CD4-positive, alpha-beta memory T cell (primary cell): ENCODE results near the gene BCLAF3. TPM values are rescaled to one million over a fixed set of nuclear protein-coding genes. Genes with fewer than 3 reads are reported as not detected.

ENCODE experiments used
- CTCF ChIA-PET: fragments of 350-600 bp; sonication (Branson Sonifier 250); formaldehyde crosslinking; loops from one replicate; lab custom pipeline; 2021; ENCODE audit warnings: inconsistent platforms; ENCODE audit not compliant: partially characterized antibody; lab: Charles Lee
- POLR2A ChIA-PET: fragments of 350-600 bp; sonication (Branson Sonifier 250); formaldehyde crosslinking; loops from one replicate; lab custom pipeline; 2021; ENCODE audit not compliant: partially characterized antibody; lab: Charles Lee
- DNase-seq, 5 donors: peaks; one replicate each; pipeline versions ENCODE4 v3.0.0 to v3.0.0-alpha.2; 2020 to 2022; ENCODE audit warnings: mixed read lengths in 1 of 5
- H3K27ac ChIP-seq: one replicate; pipeline ENCODE4 v1.7.0; 2013; ENCODE audit warnings: low read depth, low read length
- H3K27me3 ChIP-seq: 2 replicates; pipeline ENCODE4 v1.7.0; 2013; ENCODE audit warnings: mild to moderate bottlenecking, low read length, moderate library complexity; ENCODE audit not compliant: insufficient read depth
- H3K36me3 ChIP-seq: 2 replicates; pipeline ENCODE4 v1.7.0; 2013; ENCODE audit warnings: mild to moderate bottlenecking, low read length, moderate library complexity; ENCODE audit not compliant: insufficient read depth
- H3K4me1 ChIP-seq: 2 replicates; pipeline ENCODE4 v1.7.0; 2013; ENCODE audit warnings: mild to moderate bottlenecking, low read length, moderate library complexity; ENCODE audit not compliant: insufficient read depth
- H3K4me3 ChIP-seq, 2 donors: one replicate each; pipeline ENCODE4 v1.7.0; 2013; ENCODE audit warnings: low read length in 2 of 2, mild to moderate bottlenecking in 1 of 2
- H3K9me3 ChIP-seq, 2 donors: one replicate each; pipeline ENCODE4 v1.7.0; 2013; ENCODE audit warnings: low read length in 2 of 2, control low read depth in 1 of 2; ENCODE audit not compliant: control insufficient read depth in 1 of 2
- H3K27ac Mint-ChIP-seq, 7 donors: one replicate each; pipeline ENCODE4 v1.8.0; 2020 to 2021; ENCODE audit warnings: mixed read lengths in 7 of 7, mild to moderate bottlenecking in 6 of 7, inconsistent platforms in 3 of 7, moderate library complexity in 3 of 7
- H3K27me3 Mint-ChIP-seq, 2 donors: one replicate each; pipeline ENCODE4 v1.8.0; 2020 to 2021; ENCODE audit warnings: mixed read lengths in 2 of 2
- H3K36me3 Mint-ChIP-seq, 2 donors: one replicate each; pipeline ENCODE4 v1.8.0; 2020 to 2021; ENCODE audit warnings: mixed read lengths in 2 of 2, inconsistent platforms in 1 of 2, mild to moderate bottlenecking in 1 of 2
- H3K4me1 Mint-ChIP-seq, 4 donors: one replicate each; pipeline ENCODE4 v1.8.0; 2020 to 2021; ENCODE audit warnings: mixed read lengths in 4 of 4, mild to moderate bottlenecking in 1 of 4
- H3K4me3 Mint-ChIP-seq, 8 donors: one replicate each; pipeline ENCODE4 v1.8.0; 2020 to 2021; ENCODE audit warnings: mixed read lengths in 8 of 8, mild to moderate bottlenecking in 7 of 8, moderate library complexity in 6 of 8, inconsistent platforms in 3 of 8
- H3K9me3 Mint-ChIP-seq, 8 donors: one replicate each; pipeline ENCODE4 v1.8.0; 2020 to 2021; ENCODE audit warnings: mixed read lengths in 8 of 8, mild to moderate bottlenecking in 5 of 8, inconsistent platforms in 3 of 8, moderate library complexity in 1 of 8
- intact Hi-C: fragments of 100-400 bp; cut with micrococcal nuclease; formaldehyde crosslinking; loops from one replicate; pipeline ENCODE4 v1.15.1; 2023
- polyA plus RNA-seq, 2 donors: library from polyadenylated mRNA; unstranded; fragments of 300-500 nt; fragmentation: Illumina TruSeq; gene quantifications; one replicate each; pipeline ENCODE4 v1.2.3, GENCODE V29; 2021
- total RNA-seq, 2 experiments: library from RNA; stranded (reverse); gene quantifications; one replicate each; pipeline ENCODE4 v1.2.3, GENCODE V29; 2021

BCLAF3 gene
- total and polyA plus RNA-seq, 4 experiments from 2014 or later: 0.87 to 15.0 (median 7.8) TPM

DNA sequence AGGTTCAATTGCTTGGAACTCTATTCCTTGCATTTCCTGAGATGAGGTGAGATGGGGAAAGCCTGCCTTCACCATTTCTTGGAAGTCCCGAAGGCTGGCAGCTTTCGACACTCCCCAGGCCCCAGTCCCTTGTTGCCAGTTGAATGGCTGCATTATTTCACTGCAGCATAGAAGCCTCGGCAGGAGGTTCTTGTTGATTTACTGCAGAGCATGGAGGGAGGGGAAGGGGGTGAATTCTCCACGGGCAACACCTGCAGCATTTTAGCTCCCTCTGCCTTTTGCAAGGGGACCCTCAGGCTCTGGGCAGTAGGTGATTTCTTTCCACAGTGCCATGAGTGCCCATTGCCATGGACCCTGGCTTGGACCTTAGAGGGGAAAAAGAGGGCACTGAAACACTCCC lies 10.7 kb upstream of the BCLAF3 start:
- H3K27ac Mint-ChIP-seq: no peak overlapping the region
- H3K4me1 Mint-ChIP-seq: no peaks in the 10 kb centered on the region
- ChIA-PET POLR2A (no interaction called here), CTCF (interaction anchor here (0.6 kb wide), 1 partner anchor 97 kb away, joined by 3 read pairs; no protein-coding TSS in a partner anchor)
- H3K9me3 Mint-ChIP-seq: peaks cover 0 to 5% (median 0%) of the 10 kb centered on the region in 8 donors
- intact Hi-C loops: no loop called here
- Histone ChIP-seq H3K9me3 (no peaks in the 10 kb centered on the region), H3K27me3 (no peaks in the 10 kb centered on the region), H3K4me1 (no peaks in the 10 kb centered on the region), H3K36me3 (no peaks in the 10 kb centered on the region), H3K4me3 (no peak overlapping the region), H3K27ac (no peak overlapping the region)
- H3K27me3 Mint-ChIP-seq: no peaks in the 10 kb centered on the region
- no peak for DNase-seq
- no peak overlapping the region for H3K4me3 Mint-ChIP-seq
- H3K36me3 Mint-ChIP-seq: no peaks in the 10 kb centered on the region

DNA sequence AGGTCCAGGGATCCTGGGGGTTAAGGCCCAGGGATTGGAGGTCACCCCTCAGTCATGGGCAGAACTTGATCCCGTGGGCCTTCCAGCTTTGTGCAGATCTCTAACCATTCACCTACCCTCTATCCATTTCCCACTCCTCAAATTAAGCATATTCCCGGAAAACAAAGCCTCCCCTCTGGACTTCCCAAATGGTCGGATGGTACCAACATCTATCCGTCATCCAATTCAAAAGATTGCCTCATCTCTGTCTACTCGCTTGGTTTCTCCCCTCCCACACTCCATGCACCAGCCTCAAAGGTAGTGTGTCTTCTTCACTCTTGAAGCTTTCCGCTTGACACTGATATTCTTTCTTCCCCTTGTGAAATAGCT lies 473 bp upstream of the BCLAF3 start:
- intact Hi-C loops: loop anchor here (1.0 to 10.0 kb wide), 4 partner anchors 86 to 619 kb away; no protein-coding TSS in a partner anchor
- Mint-ChIP-seq H3K27ac (peak overlapping the region; percentile 68 to 97 (median 94)), H3K4me3 (peak overlapping the region; percentile 83 to 95 (median 90)), H3K4me1 (peaks cover 10 to 31% (median 17%) of the 10 kb centered on the region in 4 donors), H3K27me3 (no peaks in the 10 kb centered on the region), H3K36me3 (peaks cover 0 to 9% of the 10 kb centered on the region in 2 donors), H3K9me3 (no peaks in the 10 kb centered on the region)
- Histone ChIP-seq H3K4me3 (peak overlapping the region in 1 of 2 donors; percentile 55), H3K36me3 (no peaks in the 10 kb centered on the region), H3K27ac (peak overlapping the region; percentile 56), H3K9me3 (no peaks in the 10 kb centered on the region), H3K27me3 (no peaks in the 10 kb centered on the region), H3K4me1 (peaks cover 10% of the 10 kb centered on the region)
- ChIA-PET CTCF (interaction anchor here (1.2 to 2.0 kb wide), 2 partner anchors 87 to 619 kb away, joined by 4 to 17 read pairs; no protein-coding TSS in a partner anchor), POLR2A (no interaction called here)
- DNase-seq: peak in 1 of 5 donors; percentile 55

DNA sequence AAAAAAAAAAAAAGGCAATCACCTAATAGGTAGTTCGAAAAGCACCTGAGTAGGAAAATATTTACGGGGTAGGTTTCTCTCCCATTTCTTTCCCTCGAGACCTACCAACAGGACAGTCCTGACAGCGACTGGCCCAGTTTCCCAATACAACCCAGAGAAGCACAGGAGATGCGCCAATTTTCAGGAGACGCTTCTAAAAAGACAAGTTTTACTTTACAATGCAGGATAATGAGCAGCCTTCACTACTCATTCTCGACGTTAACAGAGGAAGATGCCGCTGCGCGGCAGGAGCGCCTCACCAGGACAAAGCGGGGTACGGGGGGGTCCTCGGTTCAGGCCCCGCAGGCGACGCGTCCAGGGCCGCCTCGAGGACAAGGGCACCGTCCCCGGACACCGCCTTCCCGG lies 708 bp downstream of the BCLAF3 start:
- no peaks in the 10 kb centered on the region for H3K27me3 ChIP-seq
- H3K27me3 Mint-ChIP-seq: no peaks in the 10 kb centered on the region
- no peaks in the 10 kb centered on the region for H3K9me3 ChIP-seq
- ChIA-PET POLR2A (no interaction called here), CTCF (interaction anchor here (2.0 kb wide), 1 partner anchor 86 kb away, joined by 17 read pairs; no protein-coding TSS in a partner anchor)
- peaks cover 10 to 31% (median 20%) of the 10 kb centered on the region in 4 donors for H3K4me1 Mint-ChIP-seq
- peak overlapping the region; percentile 81 to 95 (median 89) for H3K4me3 Mint-ChIP-seq
- peaks cover 10% of the 10 kb centered on the region for H3K4me1 ChIP-seq
- H3K27ac Mint-ChIP-seq: peak overlapping the region in 6 of 7 donors; percentile 82 to 90 (median 87)
- H3K36me3 ChIP-seq: no peaks in the 10 kb centered on the region
- intact Hi-C loops: loop anchor here (2.0 to 10.0 kb wide), 2 partner anchors 245 to 397 kb away; no protein-coding TSS in a partner anchor
- DNase-seq: peak in 1 of 5 donors; percentile 53
- peak overlapping the region in 1 of 2 donors; percentile 62 for H3K4me3 ChIP-seq
- H3K9me3 Mint-ChIP-seq: no peaks in the 10 kb centered on the region
- peaks cover 0 to 11% of the 10 kb centered on the region in 2 donors for H3K36me3 Mint-ChIP-seq
- peak overlapping the region; percentile 70 for H3K27ac ChIP-seq

DNA sequence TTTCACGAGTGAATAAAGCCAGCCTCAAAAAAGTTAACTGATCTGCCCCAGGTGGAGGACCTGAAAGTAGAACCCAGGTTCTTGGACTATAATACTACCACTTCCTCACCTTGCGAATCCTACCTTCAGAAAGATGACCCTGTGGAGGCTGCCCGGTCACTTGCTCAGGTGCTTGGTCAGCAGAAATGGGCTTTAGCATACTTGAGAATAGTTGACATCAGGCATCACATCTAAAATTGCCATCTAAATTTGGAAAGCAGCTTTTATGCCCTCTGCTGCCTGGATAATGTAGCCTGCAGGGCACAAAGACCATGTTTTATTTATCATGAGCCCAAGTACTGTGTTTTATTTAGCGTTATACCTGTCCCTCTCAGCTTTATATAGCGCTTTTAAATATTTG lies 3.0 kb downstream of the BCLAF3 start:
- no peak overlapping the region for H3K4me3 Mint-ChIP-seq
- H3K4me3 ChIP-seq: no peak overlapping the region
- H3K9me3 ChIP-seq: no peaks in the 10 kb centered on the region
- DNase-seq: no peak
- no peaks in the 10 kb centered on the region for H3K9me3 Mint-ChIP-seq
- H3K36me3 Mint-ChIP-seq: peaks cover 0 to 11% of the 10 kb centered on the region in 2 donors
- no peaks in the 10 kb centered on the region for H3K27me3 Mint-ChIP-seq
- H3K36me3 ChIP-seq: no peaks in the 10 kb centered on the region
- ChIA-PET POLR2A (no interaction called here), CTCF (no interaction called here)
- no peaks in the 10 kb centered on the region for H3K27me3 ChIP-seq
- H3K4me1 ChIP-seq: peaks cover 10% of the 10 kb centered on the region
- no peak overlapping the region for H3K27ac Mint-ChIP-seq
- peaks cover 10 to 26% (median 20%) of the 10 kb centered on the region in 4 donors for H3K4me1 Mint-ChIP-seq
- intact Hi-C loops: no loop called here
- no peak overlapping the region for H3K27ac ChIP-seq

- Histone ChIP-seq H3K27ac (no peak overlapping the region), H3K4me3 (no peak overlapping the region), H3K9me3 (no peaks in the 10 kb centered on the region), H3K36me3 (no peaks in the 10 kb centered on the region), H3K4me1 (peaks cover 8% of the 10 kb centered on the region), H3K27me3 (no peaks in the 10 kb centered on the region)
- intact Hi-C loops: no loop called here
- DNase-seq: no peak
- POLR2A ChIA-PET: no interaction called here
- H3K36me3 Mint-ChIP-seq: peaks cover 0 to 10% of the 10 kb centered on the region in 2 donors
- CTCF ChIA-PET: interaction anchor here (0.7 kb wide), 1 partner anchor 611 kb away, joined by 4 read pairs; no protein-coding TSS in a partner anchor
- no peak overlapping the region for H3K4me3 Mint-ChIP-seq
- no peaks in the 10 kb centered on the region for H3K9me3 Mint-ChIP-seq
- H3K27ac Mint-ChIP-seq: peak overlapping the region in 1 of 7 donors; percentile 2
- peaks cover 13 to 31% (median 22%) of the 10 kb centered on the region in 4 donors for H3K4me1 Mint-ChIP-seq
- H3K27me3 Mint-ChIP-seq: no peaks in the 10 kb centered on the region
These were observed 4.3 kb downstream of the BCLAF3 start for GRCh38 chrX:19986531-19986930.

- intact Hi-C loops: no loop called here
- no peak for DNase-seq
- ChIA-PET POLR2A (no interaction called here), CTCF (no interaction called here)
- H3K27me3 Mint-ChIP-seq: no peaks in the 10 kb centered on the region
- no peaks in the 10 kb centered on the region for H3K9me3 ChIP-seq
- peaks cover 6 to 13% of the 10 kb centered on the region in 2 donors for H3K36me3 Mint-ChIP-seq
- no peaks in the 10 kb centered on the region for H3K4me1 ChIP-seq
- H3K4me3 ChIP-seq: no peak overlapping the region
- no peak overlapping the region for H3K27ac ChIP-seq
- H3K36me3 ChIP-seq: no peaks in the 10 kb centered on the region
- peak overlapping the region in 2 of 7 donors; percentile 4 to 67 for H3K27ac Mint-ChIP-seq
- H3K27me3 ChIP-seq: no peaks in the 10 kb centered on the region
- no peak overlapping the region for H3K4me3 Mint-ChIP-seq
- peaks cover 0 to 13% (median under 1%) of the 10 kb centered on the region in 8 donors for H3K9me3 Mint-ChIP-seq
- peaks cover 18 to 26% (median 22%) of the 10 kb centered on the region in 4 donors for H3K4me1 Mint-ChIP-seq
These were observed 8.9 kb downstream of the BCLAF3 start for GRCh38 chrX:19981947-19982346.

DNA sequence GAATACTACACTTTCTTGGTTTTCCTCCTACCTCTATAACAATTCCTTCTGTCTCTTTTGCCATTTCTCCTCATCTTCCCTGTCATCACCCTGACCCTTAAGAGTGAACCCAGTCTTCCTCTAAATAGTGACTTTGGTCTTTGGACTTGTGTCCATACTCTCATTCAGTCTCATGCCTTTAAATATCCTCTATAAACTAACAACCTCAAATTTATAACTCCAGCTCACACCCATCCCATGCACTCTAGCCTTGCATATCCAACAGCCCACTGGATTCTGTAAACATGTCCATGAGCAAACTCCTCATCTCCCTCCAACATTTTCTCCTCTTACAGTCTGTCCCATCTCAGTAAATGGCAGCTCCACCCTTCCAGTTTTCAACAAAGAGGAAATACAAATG lies 15.0 kb downstream of the BCLAF3 start:
- intact Hi-C loops: no loop called here
- DNase-seq: no peak
- H3K4me1 ChIP-seq: no peaks in the 10 kb centered on the region
- Mint-ChIP-seq H3K27ac (no peak overlapping the region), H3K36me3 (peaks cover 4 to 18% of the 10 kb centered on the region in 2 donors), H3K4me3 (no peak overlapping the region), H3K27me3 (no peaks in the 10 kb centered on the region), H3K9me3 (peaks cover 0 to 13% (median 2%) of the 10 kb centered on the region in 8 donors), H3K4me1 (peaks cover 15 to 21% (median 16%) of the 10 kb centered on the region in 4 donors)
- H3K27ac ChIP-seq: no peak overlapping the region
- POLR2A ChIA-PET: no interaction called here
- CTCF ChIA-PET: no interaction called here
- no peak overlapping the region for H3K4me3 ChIP-seq
- H3K27me3 ChIP-seq: no peaks in the 10 kb centered on the region
- H3K36me3 ChIP-seq: no peaks in the 10 kb centered on the region
- H3K9me3 ChIP-seq: no peaks in the 10 kb centered on the region
